GM12891 (cell line): ENCODE measurements around the gene SMAD6.

Experiments
- DNase-seq: peaks from one replicate; pipeline ENCODE4 v3.0.0; 2011; ENCODE audit warnings: low spot score; ENCODE audit not compliant: insufficient read length
- FAIRE-seq: peaks from 2 replicates; lab custom pipeline; 2011; peaks lifted over from hg19 to GRCh38; lab: Jason Lieb, UNC
- PAX5 ChIP-seq: IDR thresholded peaks from 2 replicates; pipeline ENCODE4 v1.6.1; 2011; ENCODE audit warnings: low read length, moderate library complexity, mild to moderate bottlenecking; ENCODE audit not compliant: insufficient read depth, severe bottlenecking
- POLR2A ChIP-seq: IDR thresholded peaks from 2 replicates; pipeline ENCODE4 v1.6.1; 2011; ENCODE audit warnings: low read depth, low read length, control low read depth
- POLR2AphosphoS5 ChIP-seq: IDR thresholded peaks from 2 replicates; pipeline ENCODE4 v1.6.1; 2011; ENCODE audit warnings: low read depth, low read length, control low read depth
- POU2F2 ChIP-seq: IDR thresholded peaks from 2 replicates; pipeline ENCODE4 v1.6.1; 2011; ENCODE audit warnings: low read depth, mild to moderate bottlenecking, control low read depth, low read length, moderate library complexity
- SPI1 ChIP-seq: IDR thresholded peaks from 2 replicates; pipeline ENCODE4 v1.6.1; 2011; ENCODE audit warnings: low read depth, low read length, control low read depth
- TAF1 ChIP-seq: IDR thresholded peaks from 2 replicates; pipeline ENCODE4 v1.6.1; 2011; ENCODE audit warnings: low read depth, low read length, control low read depth

The SMAD6 gene

DNA sequence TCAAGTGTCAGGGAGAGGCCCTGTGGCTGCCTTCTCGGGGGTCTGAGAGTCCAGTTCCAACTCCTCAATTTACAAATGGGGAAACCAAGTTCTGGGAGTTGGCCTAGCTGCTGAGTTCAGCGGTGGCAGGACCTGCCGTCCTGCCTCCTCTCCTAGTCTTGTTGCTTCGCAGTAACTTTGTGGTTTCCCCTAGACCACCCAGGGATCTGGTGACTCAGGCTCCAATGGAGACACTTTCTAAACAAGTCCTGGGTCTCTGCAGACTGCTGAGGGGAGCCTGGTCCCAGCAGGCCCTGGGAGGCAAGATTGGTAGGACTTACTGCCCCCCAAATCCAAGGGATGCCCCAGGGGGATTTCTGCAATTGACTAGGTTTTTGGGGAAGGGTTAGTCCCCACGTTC is 83.6 kb downstream of the SMAD6 start:
- TF ChIP-seq SPI1 (no peak), PAX5 (no peak), TAF1 (no peak), POLR2A (no peak), POU2F2 (no peak), POLR2AphosphoS5 (no peak)
- DNase-seq (no peak), FAIRE-seq (no peak)

DNA sequence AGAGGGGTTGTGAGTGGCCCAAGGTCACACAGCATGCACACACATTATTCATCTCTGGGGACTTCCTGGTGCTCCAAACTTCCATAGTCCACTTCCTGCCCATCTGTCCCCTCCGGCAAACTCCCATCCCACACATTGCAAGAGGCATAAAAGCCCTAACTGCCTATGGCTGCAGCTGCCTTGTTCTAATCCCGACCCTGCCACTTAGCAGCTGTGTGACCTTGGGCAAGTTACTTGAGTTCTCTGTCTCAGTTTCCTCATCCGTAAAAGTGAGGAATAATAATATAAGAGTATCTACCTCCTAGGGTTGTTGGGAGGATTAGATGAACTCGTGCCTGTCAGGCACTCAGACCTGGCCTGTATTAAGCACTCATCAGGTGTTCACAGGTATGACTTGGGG is 84.2 kb downstream of the SMAD6 start:
- DNase-seq = no peak
- TF ChIP-seq PAX5 (no peak), POU2F2 (no peak), SPI1 (no peak), POLR2A (no peak), TAF1 (no peak), POLR2AphosphoS5 (no peak)
- FAIRE-seq = no peak

DNA sequence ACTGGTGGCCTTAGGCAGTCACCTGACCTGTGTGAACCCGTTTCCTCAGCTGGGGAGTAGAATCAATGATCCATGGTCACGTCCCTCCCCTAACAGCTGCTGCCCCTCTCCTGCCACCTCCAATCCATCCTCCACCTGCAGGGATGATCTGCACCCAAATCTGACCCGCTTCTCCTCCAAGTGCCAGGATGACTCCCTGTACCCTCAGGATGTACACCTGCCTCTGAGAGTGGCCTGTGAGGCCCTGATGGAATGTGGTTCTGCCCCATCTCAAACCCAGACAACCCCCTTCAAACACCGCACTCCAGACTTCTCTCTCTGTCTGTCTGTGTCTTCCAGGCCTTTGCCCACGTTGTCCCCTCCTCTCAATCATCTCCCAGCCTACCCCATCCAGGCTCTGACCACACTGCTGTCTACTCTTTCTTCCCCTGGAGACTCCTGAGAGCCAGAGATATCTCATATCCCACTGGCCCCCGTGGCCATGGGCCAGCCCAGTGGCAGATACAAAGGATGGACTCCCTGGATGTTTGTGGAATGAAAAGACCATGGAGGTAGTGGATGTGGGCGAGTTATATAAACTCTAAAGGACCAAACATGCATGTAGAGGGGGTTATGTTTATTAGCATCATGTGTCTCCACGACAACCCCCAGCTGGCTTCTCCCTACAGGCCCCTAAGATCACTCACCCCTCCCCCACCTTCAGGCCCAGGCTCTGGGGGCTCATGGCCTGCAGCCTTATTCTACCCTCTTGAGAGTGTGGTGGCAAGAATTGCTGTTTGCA is 84.9 kb downstream of the SMAD6 start:
- DNase-seq = no peak
- no peak for FAIRE-seq
- no peak for TF ChIP-seq POU2F2
- no peak for TF ChIP-seq PAX5
- no peak for TF ChIP-seq TAF1
- TF ChIP-seq SPI1 = no peak
- TF ChIP-seq POLR2AphosphoS5 = no peak
- TF ChIP-seq POLR2A = no peak

DNA sequence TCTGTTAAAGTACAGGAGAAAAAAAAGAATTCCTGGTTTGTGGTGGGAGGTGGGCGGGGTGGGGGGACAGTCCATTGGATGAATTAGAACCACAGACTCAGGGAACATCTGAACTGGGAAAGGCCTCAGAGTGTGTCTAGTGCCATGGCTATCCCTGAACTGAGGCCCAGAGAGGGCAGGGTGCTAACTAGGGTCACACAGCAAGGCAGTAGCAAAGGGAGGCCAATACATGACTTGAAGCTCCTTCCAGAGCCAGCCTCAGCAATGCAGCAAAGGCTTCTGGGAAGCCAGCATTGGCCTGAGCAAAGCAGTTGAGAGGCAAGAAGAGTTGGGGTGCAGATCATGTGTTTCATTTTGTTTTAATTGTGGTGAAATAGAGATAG is 85.4 kb downstream of the SMAD6 start:
- TF ChIP-seq POLR2A = no peak
- TF ChIP-seq POLR2AphosphoS5 = no peak
- no peak for TF ChIP-seq TAF1
- no peak for TF ChIP-seq POU2F2
- TF ChIP-seq SPI1 = no peak
- no peak for TF ChIP-seq PAX5
- DNase-seq = no peak
- FAIRE-seq = no peak

DNA sequence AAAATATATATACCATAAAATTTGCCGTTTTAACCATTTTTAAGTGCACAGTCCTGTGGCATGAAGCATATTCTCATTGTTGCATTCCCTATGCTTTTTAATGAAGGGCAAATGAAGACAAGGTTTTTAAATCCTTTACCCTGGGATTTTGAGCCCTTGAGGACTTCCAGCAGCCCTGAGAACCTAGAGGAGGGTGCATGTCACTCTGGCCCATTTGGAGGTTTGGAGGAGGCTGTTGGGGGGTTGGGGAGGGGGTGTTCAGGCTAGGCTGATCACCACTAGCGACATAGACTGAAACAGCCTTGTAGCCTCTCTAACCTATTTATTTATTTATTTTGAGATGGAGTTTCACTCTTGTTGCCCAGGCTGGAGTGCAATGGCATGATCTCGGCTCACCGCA is 86.0 kb downstream of the SMAD6 start:
- DNase-seq (no peak), FAIRE-seq (no peak)
- TF ChIP-seq POU2F2 (no peak), SPI1 (no peak), TAF1 (no peak), POLR2AphosphoS5 (no peak), POLR2A (no peak), PAX5 (no peak)

DNA sequence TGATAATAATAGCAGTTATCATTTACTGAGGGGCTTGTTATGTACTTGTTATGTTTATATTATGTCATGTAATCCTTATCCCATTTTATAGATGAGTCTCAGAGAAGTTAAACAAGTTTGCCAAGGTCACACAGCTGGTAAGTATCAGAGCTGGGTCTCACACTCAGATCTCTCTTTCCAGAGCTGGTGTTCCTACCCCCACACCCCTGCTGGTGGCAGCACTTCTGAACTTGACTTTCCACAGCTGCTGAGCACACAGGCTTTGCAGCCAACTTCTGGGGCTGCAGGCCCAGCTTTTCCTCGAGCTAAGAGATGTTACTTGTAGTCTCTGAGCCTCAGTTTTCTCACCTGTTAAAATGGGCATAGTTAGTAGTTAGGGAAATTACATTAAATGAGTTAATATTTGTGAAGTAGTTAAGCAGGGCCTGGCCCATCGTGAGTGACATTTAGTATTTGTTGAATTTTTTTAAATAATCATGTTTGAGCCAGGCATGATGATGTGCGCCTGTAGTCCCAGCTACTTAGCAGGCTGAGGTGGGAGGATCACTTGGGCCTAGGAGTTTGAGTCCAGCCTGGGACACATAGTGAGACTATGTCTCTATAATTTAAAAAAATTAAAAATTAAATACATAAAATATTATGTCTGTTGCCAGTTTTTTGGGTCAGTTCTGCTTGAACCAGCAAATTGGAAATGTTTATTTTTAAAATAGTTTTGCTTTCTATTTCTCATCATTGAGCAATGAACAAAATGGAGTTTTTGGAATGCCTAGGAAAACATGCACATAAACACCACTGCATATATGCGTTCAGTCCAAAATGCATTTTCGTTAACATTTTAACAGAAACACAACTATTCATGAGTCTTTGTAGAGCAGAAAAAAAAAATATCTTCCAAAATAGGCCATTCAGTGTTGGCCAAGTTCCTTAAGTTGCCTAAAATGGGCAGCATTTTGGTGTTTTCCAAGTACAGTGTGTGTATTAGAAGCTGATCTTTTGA is 87.3 kb downstream of the SMAD6 start:
- DNase-seq (no peak), FAIRE-seq (no peak)
- TF ChIP-seq POU2F2 (no peak), TAF1 (no peak), POLR2AphosphoS5 (no peak), SPI1 (no peak), PAX5 (no peak), POLR2A (no peak)

DNA sequence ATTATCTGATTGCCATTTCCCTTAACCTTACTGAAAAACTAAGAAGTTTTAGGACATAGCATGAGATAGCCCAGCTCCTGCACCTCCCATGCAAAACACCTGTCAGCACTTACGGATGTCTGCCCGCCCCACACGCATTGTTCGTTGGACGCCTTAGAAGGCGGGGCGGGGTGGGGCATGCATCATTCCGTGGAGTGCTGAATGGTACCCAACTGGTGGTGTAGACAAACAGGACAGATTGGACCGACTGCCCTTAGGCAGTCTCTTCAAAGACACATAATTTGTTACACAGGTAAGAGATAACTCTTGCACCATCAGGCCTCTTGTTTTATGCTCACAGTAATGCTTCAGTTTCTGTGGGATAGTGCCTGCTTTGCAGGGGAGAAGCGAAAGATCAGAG is 93.8 kb downstream of the SMAD6 start:
- FAIRE-seq (no peak), DNase-seq (no peak)
- TF ChIP-seq POU2F2 = no peak

DNA sequence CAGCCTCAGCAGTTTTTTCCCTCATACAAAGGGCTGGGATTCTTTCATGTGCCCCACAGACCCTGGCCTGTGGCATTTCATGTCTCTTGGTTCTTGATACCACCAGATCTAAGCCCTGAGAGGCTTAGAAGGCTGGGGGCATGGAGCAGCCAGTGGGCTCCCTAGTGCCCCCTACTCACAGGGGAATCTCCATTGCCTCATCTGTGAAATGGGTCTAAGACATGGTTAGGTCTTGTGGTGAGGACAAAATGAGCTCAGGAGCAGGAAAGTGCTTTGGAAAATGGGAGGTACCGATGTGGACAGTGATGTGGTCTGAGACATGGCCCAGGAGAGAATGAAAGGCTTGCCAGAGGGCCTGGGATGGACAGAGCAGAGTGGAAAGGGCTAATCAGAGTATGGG is 94.3 kb downstream of the SMAD6 start:
- TF ChIP-seq SPI1 (no peak), POLR2A (no peak), POLR2AphosphoS5 (no peak), PAX5 (no peak), TAF1 (no peak), POU2F2 (no peak)
- FAIRE-seq = no peak
- DNase-seq = no peak

DNA sequence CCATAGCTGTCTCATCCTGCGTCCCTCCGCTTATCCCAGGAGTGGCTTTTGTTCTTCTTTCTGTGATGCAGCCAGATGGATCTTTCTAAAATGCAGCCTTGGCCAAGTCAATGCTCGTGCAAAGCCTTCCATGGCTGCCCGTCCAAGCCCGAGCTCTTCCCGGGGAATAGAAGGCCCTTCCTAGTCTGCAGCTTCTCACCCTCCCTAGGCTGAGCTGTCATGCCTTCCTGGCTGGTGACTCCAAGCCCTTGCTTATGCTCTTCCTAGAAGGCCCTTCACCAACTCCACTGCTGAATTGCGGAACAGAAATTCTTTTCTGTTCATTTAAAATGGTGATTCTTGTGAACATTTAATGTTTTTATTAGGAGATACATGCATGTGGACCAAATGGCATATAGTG is 95.9 kb downstream of the SMAD6 start:
- FAIRE-seq (no peak), DNase-seq (no peak)
- no peak for TF ChIP-seq TAF1
- TF ChIP-seq POLR2AphosphoS5 = no peak
- TF ChIP-seq PAX5 = no peak
- TF ChIP-seq POU2F2 = no peak
- no peak for TF ChIP-seq SPI1
- no peak for TF ChIP-seq POLR2A
